ENCODE results near the gene MOV10L1.

MOV10L1 gene

DNA sequence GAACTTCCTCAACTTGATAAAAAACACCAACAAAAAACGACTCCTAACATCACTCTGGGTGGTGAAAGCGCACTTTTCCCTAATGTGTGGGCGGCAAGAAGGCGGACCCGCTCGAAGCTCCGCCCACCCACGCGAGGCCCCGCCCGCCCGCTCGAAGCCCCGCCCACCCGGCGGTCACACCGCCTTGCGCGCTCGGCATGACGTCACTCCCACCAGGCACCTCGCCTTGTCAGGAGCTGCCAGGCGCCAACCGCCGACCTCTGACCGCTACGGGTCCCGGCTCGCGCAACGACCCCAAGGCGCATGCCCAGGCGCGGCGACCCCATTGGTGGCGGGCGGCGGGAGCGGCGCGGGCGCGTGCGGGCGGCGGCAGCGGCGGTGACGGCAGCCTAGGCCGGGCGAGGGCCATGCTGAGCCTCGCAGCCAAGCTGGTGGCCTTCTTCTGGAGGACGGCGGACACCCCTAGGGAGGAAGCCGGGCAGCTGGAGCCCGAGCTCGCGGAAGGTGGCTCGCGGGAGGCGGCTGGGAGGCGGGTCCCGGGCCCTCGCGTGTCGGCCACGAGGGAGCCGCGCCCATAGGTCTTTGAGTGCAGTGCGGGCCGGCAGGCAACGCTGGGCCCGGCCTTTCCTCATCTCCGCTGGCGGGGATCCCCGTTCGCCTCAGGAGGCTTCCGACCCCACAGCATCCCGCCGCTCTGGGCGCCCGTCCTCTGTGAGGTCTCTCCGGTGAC, at the start of gene MOV10L1:
Gene MOV10L1, plus strand, starts transcription at position 325 of the 730 bp plus-strand sequence. Its CDS starts 83 bp downstream, at position 408.
- DNase-seq: no peak

DNA sequence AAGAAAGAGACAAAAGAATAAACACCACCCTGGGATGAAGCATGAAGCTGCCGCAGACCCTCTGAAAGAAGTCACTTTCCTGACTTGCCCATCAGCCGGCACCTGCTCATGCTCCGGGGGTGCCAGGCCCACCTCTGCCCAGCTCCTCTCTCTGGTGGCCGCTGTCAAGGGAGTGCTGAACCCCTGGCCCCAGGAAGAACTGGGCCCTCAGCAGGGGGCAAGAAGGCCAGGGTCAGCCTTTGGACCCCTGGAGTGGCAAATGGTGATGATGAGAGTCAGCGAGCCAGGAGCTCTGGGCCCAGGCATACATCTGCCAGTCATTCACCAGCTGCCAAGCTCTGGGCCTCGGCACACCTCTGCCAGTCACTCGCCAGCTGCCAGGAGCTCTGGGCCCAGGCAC, 49.1 kb upstream of the MOV10L1 start:
- no peak for DNase-seq

DNA sequence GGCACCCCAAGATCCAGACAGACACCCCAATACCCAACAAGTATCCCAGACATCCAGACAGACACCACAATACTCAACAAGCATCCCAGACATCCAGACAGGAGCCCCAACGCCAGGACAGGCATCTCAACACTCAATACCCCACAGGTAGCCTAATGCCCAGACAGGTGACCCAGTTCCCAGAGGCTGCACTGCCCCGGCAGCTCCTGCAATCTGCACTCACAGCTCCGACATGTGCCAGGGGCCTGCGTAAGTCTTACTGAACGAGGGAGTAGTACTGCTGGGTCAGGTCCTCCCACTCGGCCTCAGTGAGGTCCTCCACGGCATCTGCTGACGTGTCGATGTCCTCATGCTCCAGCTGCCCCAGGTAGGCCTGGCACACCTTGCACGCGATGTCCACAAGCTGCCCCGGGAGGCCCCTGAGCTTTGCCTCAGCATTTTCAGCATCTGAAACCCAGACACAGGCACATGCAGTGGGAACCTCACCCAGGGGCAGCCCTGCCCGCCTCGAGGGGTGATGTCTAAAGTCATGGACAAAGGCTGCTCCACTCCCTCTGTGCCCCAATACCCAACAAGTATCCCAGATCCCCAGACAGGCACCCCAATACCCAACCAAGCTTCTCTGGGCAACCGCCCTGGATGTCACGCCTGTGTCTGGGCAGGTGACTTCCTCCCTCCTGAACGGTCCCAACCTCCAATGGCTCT, 48.3 kb upstream of the MOV10L1 start:
- no peak for DNase-seq

DNA sequence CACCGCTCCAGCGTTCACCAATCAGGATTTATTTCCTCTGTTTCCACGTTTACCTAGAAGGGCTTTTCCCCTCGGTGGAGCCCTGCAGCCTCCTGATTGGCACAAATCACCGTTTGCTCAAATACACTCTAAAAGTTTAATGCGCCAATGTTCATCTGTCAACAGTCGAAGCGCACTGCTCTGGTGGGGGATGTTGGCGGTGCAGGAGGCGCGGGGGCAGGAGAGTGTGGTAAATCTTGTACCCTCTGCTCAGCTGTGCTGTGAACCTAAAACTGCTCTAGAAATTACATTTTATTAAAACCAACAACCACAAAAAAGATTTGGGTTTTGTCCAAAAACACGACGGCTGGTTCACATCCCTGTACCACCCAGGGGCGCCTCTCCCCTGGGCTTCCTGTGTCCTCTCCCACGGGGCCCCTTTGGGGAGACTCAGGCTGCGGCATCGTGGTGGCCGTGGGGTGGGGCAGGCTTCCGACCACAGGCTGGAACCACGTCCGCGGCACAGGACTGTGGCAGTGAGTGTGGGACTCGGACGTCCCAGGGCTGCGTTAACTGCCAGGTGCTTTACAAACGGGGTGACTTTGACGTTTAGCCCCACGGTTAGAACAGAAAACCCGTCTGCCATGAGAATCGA, 45.2 kb upstream of the MOV10L1 start:
- no peak for DNase-seq

DNA sequence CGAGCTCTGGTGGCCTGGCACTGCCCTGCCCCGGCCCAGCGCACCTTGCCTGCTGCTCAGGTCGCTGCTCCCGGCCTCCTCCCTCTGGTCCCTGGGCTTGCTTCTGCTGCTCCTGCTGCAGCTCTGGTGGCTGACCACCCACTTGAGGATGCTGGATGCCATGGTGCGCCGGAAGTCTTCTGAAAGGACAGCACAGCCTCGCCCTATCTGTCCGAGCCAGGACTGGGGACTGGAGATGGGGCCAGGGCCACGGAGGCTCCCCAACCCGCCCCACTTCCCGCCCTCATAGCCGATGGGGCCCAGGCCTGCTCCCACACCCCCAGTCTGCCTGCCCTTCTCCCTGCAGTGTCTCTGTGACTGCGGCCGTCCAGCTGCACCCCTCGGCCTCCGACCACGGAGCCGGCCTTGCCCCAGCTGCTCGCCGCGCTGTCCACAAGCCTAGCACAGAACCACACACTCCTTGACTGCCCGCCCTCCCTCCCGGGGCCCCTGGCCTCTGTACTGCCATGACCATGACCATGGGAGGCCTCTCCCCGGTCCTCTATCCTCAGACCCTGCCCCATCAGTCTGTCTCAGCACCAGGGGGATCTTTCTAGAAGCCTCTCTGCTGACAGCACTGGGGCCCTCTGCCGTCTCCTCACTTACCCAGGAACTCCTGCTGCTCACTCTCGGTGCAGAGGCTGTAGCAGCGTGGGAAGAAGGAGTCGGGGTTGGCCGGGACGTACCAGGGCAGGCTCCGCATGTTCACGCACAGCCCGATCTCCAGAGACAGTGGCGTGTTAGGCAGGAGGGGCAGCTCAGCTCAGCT, 44.4 kb upstream of the MOV10L1 start:
- DNase-seq: no peak

DNA sequence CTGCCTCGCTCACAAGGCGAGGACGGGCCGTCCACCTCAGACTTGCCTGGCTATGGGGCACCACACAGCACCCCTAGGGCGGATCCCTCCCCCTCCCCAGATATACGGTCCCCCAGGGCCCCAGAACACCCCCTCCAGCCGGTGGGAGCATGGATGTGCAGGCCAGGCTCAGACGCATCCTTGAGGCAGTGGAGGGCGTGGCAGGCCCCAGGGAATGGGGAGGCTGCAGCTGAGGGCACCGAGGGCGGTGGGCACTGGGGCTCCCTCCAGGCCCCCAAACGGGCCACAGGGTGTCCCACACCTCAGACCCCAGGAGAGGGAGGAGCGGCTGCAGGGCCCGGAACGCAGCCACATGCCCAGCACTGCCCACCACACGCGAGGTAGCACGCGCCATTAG, 43.8 kb upstream of the MOV10L1 start:
- no peak for DNase-seq

DNA sequence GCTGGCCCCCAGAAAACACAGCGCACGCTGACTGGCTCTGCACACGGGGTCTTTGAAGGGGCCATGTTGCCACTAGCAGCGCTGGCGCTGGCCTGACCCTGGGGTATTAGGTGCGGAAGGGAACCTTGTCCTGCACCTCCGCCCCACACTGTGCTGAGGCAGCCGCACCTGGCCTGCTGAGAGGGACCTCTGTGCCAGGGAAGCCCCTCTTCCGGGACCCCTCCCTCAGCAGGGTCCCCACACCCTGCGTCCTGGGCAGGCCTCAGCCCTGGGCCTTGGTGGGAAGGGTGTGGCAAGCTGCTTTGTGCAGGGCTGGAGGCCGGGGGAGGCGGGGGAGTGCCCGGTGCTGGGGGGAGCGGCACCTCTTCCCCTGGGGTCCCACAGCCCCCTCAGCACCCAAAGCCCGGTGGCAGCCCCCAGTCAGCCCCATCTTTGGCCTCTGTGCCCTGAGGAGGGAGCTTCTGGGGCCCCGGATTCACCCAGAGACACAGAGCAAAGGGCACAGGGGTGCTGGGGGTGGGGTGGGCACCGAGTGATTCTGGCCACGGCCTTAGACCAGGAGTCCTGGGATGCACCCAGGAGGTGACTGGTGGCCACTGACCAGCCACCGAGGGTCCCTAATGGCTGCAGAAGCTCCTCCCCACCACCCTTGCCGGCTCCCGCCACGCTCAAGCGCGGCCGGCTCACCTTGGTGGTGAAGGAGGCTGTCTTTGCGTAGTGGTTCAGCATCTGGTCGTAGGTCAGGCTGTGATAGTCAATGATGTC, 43.1 kb upstream of the MOV10L1 start:
- DNase-seq: no peak

DNA sequence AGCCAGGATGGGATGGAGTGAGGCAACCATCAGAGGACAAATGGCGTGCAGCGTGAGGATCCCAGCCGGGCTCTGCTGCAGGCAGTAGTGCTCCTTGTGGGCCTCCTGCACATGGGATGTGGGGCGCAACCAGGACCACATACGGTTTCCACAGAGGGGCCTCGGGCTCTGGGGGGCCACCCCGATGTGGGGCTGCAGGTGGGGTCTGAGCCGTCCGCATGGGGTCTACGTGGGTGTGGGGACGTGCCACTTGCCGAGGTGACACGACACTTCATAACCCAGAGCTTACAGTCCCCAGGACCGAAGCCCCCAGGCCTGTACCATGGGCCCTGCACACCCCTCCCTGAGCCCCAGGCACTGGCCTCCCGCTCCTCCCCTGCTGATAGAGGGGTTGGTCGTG, 42.5 kb upstream of the MOV10L1 start:
- DNase-seq: no peak

DNA sequence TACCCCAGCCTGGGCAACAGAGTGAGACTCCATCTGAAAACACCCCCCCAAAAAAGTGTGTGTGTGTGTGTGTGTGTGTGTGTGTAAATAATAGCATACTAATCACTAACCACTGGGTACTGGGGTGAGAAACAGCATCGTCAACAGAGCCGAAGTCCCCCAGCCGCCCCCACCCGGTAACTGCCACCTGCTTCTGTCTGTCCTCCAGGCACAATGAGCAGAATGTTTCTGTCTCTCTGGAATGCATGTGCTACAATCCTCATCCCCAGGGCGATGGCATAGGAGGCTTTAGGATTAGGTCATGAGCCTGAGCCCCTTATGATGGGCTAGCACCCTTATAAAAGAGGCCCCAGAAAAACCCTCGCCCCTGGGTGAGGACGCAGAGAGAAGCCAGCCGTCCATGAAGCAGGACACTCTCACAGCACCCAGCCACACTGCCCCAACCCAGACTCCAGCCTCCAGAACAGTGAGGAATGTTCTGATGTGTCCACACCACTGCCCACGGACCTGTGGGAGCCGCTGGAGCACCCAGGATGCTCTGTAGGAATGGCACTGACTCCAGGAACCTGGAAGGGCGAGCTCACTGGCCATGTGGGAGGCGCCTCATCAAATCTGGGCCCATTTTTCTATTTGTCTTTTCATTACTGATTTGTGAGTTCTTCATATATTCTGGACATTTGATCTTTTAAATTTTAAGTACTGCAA, 41.6 kb upstream of the MOV10L1 start:
- no peak for DNase-seq

DNA sequence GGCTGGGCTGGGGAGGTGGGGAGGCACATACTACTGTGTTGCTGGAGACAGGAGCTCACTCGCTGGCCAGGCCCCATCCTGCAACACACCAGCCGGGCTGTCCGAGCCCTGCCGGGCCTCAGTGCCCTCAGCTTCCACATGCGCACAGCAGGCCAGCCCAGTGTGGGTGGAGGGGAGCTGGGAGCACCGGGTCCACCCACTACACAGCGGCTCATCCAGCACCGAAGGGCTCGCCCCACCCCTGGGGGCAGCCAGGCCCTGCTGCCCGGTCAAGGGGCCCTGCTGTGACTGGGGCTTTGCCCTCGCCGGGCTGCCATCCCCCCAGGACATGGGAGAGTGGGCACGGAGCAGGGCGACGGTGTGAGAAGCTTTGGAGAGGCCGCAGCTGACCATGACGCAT, 41.0 kb upstream of the MOV10L1 start:
- DNase-seq: no peak

DNA sequence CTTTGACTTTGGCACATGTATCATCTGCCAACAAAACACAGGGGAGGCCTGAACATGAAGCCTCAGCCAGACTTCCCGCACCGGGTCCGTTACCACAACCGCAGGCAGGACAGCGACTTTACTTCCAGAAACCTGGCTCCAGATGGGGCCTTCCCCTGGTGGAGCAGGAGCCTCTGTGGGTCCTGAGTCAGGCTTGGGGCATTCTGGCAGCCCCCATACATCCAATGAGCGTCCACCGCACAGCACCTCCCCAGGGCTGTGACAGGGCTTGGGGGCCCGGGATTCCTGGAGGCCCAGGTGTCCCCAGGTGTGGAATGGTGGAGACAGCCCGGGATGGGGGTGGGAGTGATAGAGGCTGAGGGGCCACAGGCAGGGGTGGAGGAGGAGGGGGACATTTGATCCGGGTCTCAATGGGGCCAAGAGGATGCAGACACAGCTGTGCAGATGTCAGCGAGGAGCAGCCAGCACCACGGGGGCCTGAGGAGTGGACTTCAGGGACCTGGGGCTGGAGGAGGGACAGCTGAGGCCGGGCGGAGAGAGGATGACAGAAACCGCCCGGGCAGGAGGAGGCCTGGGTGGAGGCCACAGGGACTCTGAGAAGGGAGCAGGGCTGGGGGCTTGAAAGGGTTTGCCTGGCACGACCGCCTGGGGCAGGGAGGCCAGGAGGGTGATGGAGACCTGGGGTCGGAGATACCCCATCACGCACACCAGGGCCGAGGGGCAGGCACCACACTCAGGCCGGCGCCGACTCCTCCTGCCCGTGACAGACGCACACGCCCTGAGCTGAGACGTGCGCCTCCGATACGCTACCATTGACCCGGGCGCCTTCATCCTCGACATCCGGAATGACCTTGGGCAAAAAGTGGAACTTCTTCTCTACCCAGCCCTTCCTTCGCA, 40.3 kb upstream of the MOV10L1 start:
- DNase-seq: no peak

DNA sequence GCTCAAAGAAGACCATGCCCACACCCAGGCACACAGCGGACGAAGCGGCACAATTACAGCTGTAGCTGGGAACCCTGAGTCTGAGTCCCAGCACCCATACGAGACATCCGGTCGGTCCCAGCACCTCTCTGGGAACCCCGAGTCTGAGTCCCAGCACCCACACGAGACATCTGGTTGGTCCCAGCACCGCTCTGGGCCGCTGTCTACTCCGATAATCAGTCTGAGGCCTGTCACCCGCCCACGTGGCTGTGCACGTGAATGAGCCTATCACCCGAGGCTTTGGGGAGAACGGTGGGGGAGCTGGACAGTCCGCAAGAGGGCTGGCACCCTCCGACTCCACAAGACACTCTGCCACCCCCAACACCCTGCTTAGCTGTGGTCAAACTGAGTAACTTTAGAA, 37.9 kb upstream of the MOV10L1 start:
- DNase-seq: no peak

DNA sequence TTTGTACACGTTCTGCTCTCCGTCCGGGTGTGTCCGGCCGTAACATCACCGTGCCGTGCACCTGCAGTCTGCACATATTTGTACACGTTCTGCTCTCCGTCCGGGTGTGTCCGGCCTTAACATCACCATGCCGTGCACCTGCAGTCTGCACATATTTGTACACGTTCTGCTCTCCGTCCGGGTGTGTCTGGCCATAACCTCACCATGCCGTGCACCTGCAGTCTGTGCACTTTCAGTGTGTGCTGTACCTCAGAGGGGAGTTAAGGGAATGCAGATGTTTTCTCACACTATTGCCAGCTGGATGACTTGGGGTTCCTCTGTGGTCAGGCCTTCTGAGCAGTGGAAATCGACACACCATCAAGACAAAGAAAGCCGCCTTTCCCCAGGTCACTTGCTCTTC, 35.9 kb upstream of the MOV10L1 start:
- DNase-seq: no peak

DNA sequence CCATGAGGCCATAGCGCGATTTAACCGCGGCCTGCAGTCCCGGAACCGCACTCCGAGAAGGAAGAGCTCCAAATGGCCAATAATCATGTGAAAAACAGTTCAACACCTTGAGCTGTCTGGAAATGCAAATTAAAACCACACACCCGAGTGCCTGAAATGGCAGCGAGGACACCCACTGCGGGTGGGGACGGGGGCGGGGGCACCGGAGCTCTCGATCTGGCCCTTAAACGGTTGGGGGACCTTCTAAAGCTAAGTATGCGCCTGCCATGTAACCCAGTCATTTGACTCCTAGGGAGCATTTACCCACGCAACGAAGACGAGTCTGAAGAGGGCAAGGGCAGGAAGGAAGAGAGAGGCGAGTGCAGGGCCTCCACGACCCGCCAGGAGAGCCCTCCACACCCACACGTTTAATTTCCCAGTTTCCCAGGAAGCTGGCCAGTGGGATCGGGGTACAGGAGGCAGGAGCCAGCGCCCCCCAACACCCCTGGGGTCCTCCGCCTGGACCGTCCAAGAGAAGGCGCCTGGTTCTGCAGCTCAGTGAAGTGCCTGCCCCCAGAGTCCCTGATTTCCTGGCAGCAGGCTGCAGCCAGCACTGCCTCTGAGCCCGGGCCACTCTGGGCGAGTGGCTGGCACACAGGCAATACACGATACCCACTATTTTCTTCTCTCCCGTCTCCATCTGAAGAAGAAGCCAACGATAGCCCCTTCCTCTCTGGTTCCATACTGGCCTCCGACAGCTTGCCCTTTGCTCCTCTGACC, 33.4 kb upstream of the MOV10L1 start:
- no peak for DNase-seq

DNA sequence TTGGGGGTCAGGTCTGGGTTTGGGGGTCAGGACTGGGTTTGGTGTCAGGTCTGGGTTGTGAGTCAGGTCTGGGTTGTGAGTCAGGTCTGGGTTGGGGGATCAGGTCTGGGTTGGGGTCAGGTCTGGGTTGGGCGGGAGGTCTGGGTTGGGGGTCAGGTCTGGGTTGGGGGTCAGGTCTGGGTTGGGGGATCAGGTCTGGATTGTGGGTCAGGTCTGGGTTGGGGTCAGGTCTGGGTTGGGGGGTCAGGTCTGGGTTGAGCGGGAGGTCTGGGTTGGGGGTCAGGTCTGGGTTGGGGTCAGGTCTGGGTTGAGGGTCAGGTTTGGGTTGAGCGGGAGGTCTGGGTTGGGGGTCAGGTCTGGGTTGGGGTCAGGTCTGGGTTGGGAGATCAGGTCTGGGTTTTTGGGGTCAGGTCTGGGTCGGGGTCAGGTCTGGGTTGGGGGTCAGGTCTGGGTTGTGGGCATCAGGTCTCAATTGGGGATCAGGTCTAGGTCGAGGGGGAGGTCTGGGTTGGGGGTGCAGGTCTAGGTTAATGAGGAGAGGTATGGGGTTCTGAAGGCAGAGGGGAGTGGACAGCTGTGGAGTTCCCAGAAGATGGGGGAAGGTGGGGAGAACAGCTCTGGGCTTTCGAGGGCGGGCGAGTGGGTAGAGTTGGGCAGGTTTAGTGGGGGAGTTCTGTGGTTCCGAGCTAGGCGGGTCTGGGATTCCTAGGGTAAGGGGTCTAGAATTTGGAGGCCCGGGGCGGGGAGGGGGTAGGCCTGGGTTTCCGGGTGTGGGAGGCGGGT, 32.3 kb upstream of the MOV10L1 start:
- no peak for DNase-seq

DNA sequence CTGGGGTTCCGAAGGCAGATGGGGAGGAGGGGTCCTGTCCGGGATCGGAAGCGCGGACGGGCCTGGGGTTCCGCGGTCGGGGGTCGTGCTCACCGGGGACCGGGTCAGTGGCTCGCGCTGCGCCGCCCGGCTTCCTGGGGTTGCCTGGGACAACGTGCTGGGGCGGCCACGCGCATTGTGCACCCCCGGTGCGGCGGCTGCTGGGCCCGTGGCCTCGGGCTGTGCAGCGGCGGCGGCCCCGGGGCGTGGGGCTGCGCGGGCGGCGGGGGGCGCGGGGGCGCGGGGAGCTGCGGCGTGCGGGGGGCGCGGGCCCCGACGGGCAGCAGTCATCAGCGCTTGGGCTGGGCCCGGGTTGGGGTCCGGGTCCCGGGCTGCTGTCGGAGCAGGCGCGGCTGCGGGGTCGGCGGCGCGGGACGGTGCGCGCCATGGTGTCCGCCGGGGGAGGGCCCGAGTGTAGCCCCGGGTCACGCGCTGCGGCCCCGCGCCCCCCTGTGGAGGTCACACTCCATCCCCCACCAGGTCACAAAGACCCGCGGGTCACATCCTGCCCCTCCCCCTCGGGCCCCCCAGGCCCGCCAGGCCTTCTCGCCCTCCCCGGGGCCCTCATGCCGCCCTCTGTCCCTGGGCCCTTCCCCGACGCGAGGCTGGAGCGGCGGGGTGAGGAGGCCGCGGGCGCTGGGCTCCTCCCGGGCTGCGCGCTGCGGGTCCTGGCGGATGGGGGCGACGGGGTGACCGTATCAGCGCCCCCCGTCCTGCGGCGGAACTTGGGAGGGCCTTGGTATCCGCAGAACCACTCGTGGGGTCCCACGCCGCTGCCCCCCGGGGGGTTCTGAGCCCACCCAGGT, 31.5 kb upstream of the MOV10L1 start, which contains the start of gene TTLL8:
Gene TTLL8, minus strand, starts transcription at position 238 of the 845 bp plus-strand sequence.
- DNase-seq: no peak

DNA sequence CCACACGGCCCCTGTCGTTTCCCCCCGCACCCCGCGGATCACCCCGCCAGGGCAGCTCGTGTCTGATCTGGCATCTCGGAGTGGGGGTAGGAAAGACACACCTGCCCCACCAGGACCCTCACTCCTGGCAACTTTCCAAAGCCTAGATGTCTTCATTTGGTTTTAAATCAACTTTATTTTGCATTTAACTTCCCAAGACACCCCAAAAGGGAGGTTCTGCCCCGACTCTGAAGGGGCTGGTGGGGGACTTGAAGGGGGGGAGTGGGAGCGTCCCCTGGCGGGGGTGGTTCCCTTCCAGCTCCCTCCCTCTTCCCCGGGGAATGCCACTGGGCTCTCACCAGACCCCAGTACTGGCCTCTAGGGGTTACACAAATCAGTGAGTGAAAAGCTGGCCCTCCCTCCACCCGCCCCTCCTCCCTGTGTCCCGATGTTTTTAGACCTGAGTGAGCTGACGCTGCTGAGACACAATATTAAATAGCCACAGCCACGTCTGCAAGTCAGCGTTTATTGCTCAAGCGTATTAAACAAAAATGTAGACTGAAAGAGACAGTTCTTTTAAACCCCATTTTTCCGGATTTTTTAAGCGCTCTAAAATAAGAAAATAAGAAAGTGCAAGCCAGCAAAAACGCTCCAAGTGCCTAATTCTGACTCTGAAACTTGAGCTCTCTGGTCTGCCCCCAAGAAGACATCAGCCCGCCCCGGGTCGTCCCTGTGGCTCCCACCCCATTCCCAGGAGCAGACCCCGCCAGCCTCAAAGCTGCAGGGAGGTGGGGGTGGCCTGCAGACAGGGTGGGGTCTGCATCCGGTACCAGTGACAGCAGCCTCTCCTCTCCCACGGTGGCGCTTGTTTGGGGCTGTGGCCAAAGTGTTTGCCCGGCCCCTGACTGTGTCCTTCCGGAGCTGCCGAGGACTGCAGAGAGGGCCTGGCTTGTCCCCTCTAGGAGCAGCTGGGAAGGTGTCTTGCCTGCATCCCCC, 30.6 kb upstream of the MOV10L1 start:
- DNase-seq: peak; percentile 23
